Ishikawa (cell line): ENCODE measurements around the gene HCFC1R1.

Experiments
- CEBPB ChIP-seq: IDR thresholded peaks from 2 replicates; pipeline ENCODE4 v1.6.1; 2012
- CREB1 ChIP-seq: IDR thresholded peaks from 2 replicates; pipeline ENCODE4 v1.6.1; 2012; ENCODE audit warnings: low read depth
- EGR1 ChIP-seq: IDR thresholded peaks from 2 replicates; pipeline ENCODE4 v1.6.1; 2012
- EP300 ChIP-seq: IDR thresholded peaks from 2 replicates; pipeline ENCODE4 v1.6.1; 2012; ENCODE audit warnings: borderline replicate concordance
- FOXM1 ChIP-seq: IDR thresholded peaks from 2 replicates; pipeline ENCODE4 v1.6.1; 2012; ENCODE audit warnings: low read depth, borderline replicate concordance
- MAX ChIP-seq: IDR thresholded peaks from 2 replicates; pipeline ENCODE4 v1.6.1; 2012
- NFIC ChIP-seq: IDR thresholded peaks from 2 replicates; pipeline ENCODE4 v1.6.1; 2012
- RAD21 ChIP-seq: IDR thresholded peaks from 2 replicates; pipeline ENCODE4 v1.6.1; 2012; ENCODE audit warnings: low read depth
- REST ChIP-seq: IDR thresholded peaks from 2 replicates; pipeline ENCODE4 v1.6.1; 2012; ENCODE audit warnings: low read depth, mild to moderate bottlenecking
- TAF1 ChIP-seq: IDR thresholded peaks from 2 replicates; pipeline ENCODE4 v1.6.1; 2012; ENCODE audit warnings: low read depth, mild to moderate bottlenecking
- TCF12 ChIP-seq: IDR thresholded peaks from 2 replicates; pipeline ENCODE4 v1.6.1; 2012; ENCODE audit warnings: low read depth
- TEAD4 ChIP-seq: IDR thresholded peaks from 2 replicates; pipeline ENCODE4 v1.6.1; 2012
- USF1 ChIP-seq: IDR thresholded peaks from 2 replicates; pipeline ENCODE4 v1.6.1; 2012
- YY1 ChIP-seq: IDR thresholded peaks from 2 replicates; pipeline ENCODE4 v1.6.1; 2012; ENCODE audit warnings: low read depth
- ZBTB7A ChIP-seq: IDR thresholded peaks from 2 replicates; pipeline ENCODE4 v1.6.1; 2012; ENCODE audit warnings: low read depth

The HCFC1R1 gene

GRCh38 chr16:3054965-3055733 lies 31.4 kb upstream of the HCFC1R1 start:
- TF ChIP-seq RAD21 (no peak), ZBTB7A (no peak), EGR1 (no peak), USF1 (no peak), TAF1 (no peak), MAX (no peak), EP300 (no peak), REST (no peak), CEBPB (no peak), NFIC (no peak), CREB1 (no peak), TEAD4 (no peak), FOXM1 (no peak), TCF12 (no peak), YY1 (no peak)

DNA sequence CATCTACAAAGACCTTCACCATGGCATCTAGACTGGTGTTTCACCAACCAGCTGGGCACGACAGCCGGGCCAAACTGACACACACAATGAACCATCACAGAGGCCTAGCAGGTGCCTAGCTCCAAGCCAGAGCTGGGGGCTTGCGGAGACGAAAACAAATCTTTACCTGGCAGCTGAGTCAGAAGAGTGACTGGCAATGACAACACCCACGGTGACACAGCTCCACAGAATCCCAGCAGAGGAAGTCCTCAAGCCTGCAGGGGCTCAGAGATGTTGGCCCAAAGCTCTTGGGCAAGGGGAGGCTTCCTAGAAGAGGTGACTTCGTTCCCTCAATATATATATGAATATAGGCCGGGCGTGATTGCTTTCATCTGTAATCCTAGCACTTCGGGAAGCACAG lies 27.8 kb upstream of the HCFC1R1 start:
- TF ChIP-seq CEBPB (no peak), TAF1 (no peak), EGR1 (no peak), MAX (no peak), TEAD4 (no peak), FOXM1 (no peak), TCF12 (no peak), REST (no peak), CREB1 (no peak)

DNA sequence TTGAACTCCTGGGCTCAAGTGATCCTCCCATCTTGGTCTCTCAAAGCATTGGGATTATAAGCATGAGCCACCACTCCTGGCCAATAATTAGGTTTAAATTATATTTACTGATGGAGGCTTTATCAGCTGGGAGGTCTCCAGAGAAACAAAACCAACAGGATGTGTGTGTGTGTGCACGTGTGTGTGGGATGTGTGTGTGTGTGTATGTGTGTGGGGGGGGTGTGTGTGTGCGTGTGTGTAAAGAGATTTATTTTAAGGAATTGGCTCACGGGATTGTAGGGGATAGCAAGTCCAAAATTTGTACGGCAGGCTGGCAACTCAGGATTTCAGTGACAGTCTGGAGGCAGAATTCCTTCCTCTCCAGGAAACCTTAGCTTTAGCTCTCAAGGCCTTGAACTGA lies 27.3 kb upstream of the HCFC1R1 start:
- TF ChIP-seq TEAD4 (no peak), CEBPB (no peak), TCF12 (no peak), REST (no peak), TAF1 (no peak), MAX (no peak), RAD21 (no peak), USF1 (no peak), ZBTB7A (no peak), NFIC (no peak), FOXM1 (no peak), YY1 (no peak), EP300 (no peak), CREB1 (no peak), EGR1 (no peak)

- TF ChIP-seq CEBPB (no peak), EP300 (no peak), TAF1 (no peak), ZBTB7A (no peak), TCF12 (no peak), MAX (no peak), FOXM1 (no peak), RAD21 (no peak), USF1 (no peak), TEAD4 (no peak), CREB1 (no peak), REST (no peak), NFIC (no peak), EGR1 (no peak), YY1 (no peak)
Measured at GRCh38 chr16:3050487-3050886, 26.7 kb upstream of the HCFC1R1 start.
